ENCODE results near the gene SEPSECS. TPM values are rescaled to one million over a fixed set of nuclear protein-coding genes. Genes with fewer than 3 reads are reported as not detected.

Gene SEPSECS
- total RNA-seq, 1 donor from 2014 or later = 8.5 TPM

GRCh38 chr4:25155947-25156346 is 4.3 kb downstream of the SEPSECS start:
- DNase-seq (no peak), ATAC-seq (no peak)
- Histone ChIP-seq H3K4me1 (peaks cover 8% of the 10 kb centered on the region), H3K27me3 (no peaks in the 10 kb centered on the region), H3K9me3 (no peaks in the 10 kb centered on the region), H3K36me3 (peaks cover 17% of the 10 kb centered on the region), H3K4me3 (no peak overlapping the region), H3K27ac (no peak overlapping the region)
- no peak for TF ChIP-seq CTCF (IDR thresholded peaks at IDR 0.05)
- intact Hi-C loops (cut with DNase I) = no loop called here

- DNase-seq (no peak), ATAC-seq (no peak)
- Histone ChIP-seq H3K27me3 (no peaks in the 10 kb centered on the region), H3K4me3 (no peak overlapping the region), H3K9me3 (no peaks in the 10 kb centered on the region), H3K36me3 (peaks cover 22% of the 10 kb centered on the region), H3K27ac (no peak overlapping the region), H3K4me1 (peaks cover 7% of the 10 kb centered on the region)
- TF ChIP-seq CTCF (IDR thresholded peaks at IDR 0.05) = no peak
- intact Hi-C loops (cut with DNase I) = no loop called here
These were observed 5.5 kb downstream of the SEPSECS start for GRCh38 chr4:25154594-25155265.

DNA sequence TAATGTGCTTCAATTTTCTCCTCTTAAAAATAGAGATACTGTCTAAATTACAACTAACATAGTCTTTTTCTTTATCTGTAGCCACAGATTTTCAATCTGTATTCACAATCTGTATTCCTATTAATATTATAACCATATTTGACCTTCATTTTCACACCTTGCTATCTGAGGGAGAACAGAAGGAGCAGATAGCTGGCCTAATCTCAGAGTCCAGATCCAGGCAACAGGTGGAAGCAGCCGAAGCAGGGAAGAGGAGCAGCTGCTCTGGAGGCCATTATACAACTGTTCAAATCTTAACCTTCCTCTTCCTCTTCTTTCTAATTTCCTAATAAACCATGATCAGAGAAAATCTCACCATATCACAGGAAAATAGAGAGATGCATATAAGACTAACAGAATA is 14.2 kb downstream of the SEPSECS start:
- H3K9me3 ChIP-seq = no peaks in the 10 kb centered on the region
- no peaks in the 10 kb centered on the region for H3K4me1 ChIP-seq
- peaks cover 28% of the 10 kb centered on the region for H3K36me3 ChIP-seq
- intact Hi-C loops (cut with DNase I) = no loop called here
- ATAC-seq = no peak
- no peak overlapping the region for H3K4me3 ChIP-seq
- no peak overlapping the region for H3K27ac ChIP-seq
- no peaks in the 10 kb centered on the region for H3K27me3 ChIP-seq
- DNase-seq = no peak
- TF ChIP-seq CTCF (IDR thresholded peaks at IDR 0.05) = no peak

GRCh38 chr4:25144870-25145481 is 15.3 kb downstream of the SEPSECS start:
- DNase-seq (no peak), ATAC-seq (no peak)
- Histone ChIP-seq H3K4me1 (no peaks in the 10 kb centered on the region), H3K27me3 (no peaks in the 10 kb centered on the region), H3K36me3 (peaks cover 27% of the 10 kb centered on the region), H3K9me3 (no peaks in the 10 kb centered on the region), H3K4me3 (no peak overlapping the region), H3K27ac (no peak overlapping the region)
- TF ChIP-seq CTCF (IDR thresholded peaks at IDR 0.05) = peak; percentile 54
- intact Hi-C loops (cut with DNase I) = no loop called here

GRCh38 chr4:25142468-25142867 is 17.8 kb downstream of the SEPSECS start:
- Histone ChIP-seq H3K27ac (no peak overlapping the region), H3K4me3 (no peak overlapping the region), H3K36me3 (peaks cover 29% of the 10 kb centered on the region), H3K27me3 (no peaks in the 10 kb centered on the region), H3K4me1 (no peaks in the 10 kb centered on the region), H3K9me3 (no peaks in the 10 kb centered on the region)
- ATAC-seq (no peak), DNase-seq (no peak)
- TF ChIP-seq CTCF (IDR thresholded peaks at IDR 0.05) = no peak
- intact Hi-C loops (cut with DNase I) = no loop called here

Data from upper lobe of right lung (tissue), 1 donor.